GM23338 (cell line): ENCODE measurements around the gene BYSL. TPM values are rescaled to one million over a fixed set of nuclear protein-coding genes. Genes with fewer than 3 reads are reported as not detected.

Source experiments
- ETS1 ChIP-seq: IDR thresholded peaks from 2 replicates; pipeline ENCODE4 v1.6.1; 2016; ENCODE audit warnings: antibody characterized with exemption
- EZH2phosphoT487 ChIP-seq: fragments of 200-600 bp; sonication (generic); IDR thresholded peaks from one replicate; pipeline ENCODE4 v1.8.1; 2018; ENCODE audit warnings: antibody characterized with exemption; ENCODE audit not compliant: unreplicated experiment
- REST ChIP-seq: IDR thresholded peaks from one replicate; pipeline ENCODE4 v1.6.1; 2018; ENCODE audit warnings: antibody characterized with exemption; ENCODE audit not compliant: unreplicated experiment
- ZNF462 ChIP-seq: fragments of 250-450 bp; sonication (Bioruptor Pico); IDR thresholded peaks from 2 replicates; pipeline ENCODE4 v1.5.0; 2020; ENCODE audit warnings: mild to moderate bottlenecking, moderate library complexity
- polyA plus RNA-seq: library from polyadenylated mRNA; unstranded; fragments of >200 nt; fragmentation: Nextera tagmentation; extraction: Ambion mirVana; gene quantifications from 2 replicates; pipeline ENCODE4 v1.2.1, GENCODE V29; 2016
- total RNA-seq: library from RNA; depleted of rRNA; stranded (reverse); fragments of >200 nt; shearing (Covaris generic); gene quantifications from 2 replicates; pipeline ENCODE4 v1.2.3, GENCODE V29; 2014

Gene BYSL
- total and polyA plus RNA-seq, 2 experiments from 2014 or later: 33.7 to 35.3 TPM

- TF ChIP-seq ZNF462 (CRISPR knock-in tag) (no peak), REST (no peak), ETS1 (no peak), EZH2phosphoT487 (no peak)
These were observed 26.4 kb downstream of the BYSL start (continued) for GRCh38 chr6:41947581-41948220.
